Peyer's patch (tissue), 4 donors: ENCODE data around the gene ODAD4.

Experiments
- CTCF ChIP-seq, 6 experiments: fragments of 450-650 bp in 4 of 6; fragments of 200-600 bp in 2 of 6; sonication (generic) in 1 of 6; IDR thresholded peaks; one replicate each; pipeline ENCODE4 v1.5.1; 2017 to 2019; ENCODE audit warnings: antibody characterized with exemption in 6 of 6, mild to moderate bottlenecking in 3 of 6, moderate library complexity in 1 of 6
- POLR2A ChIP-seq, 2 donors: fragments of 450-650 bp; IDR thresholded peaks; one replicate each; pipeline ENCODE4 v1.5.1; 2017; ENCODE audit warnings: antibody characterized with exemption in 2 of 2, mild to moderate bottlenecking in 2 of 2, moderate library complexity in 2 of 2

GRCh38 chr17:41974031-41974430 lies 43.6 kb downstream of the ODAD4 start:
- TF ChIP-seq CTCF (IDR thresholded peaks at IDR 0.05) (no peak), POLR2A (IDR thresholded peaks at IDR 0.05) (no peak)
